HG02885 (cell line): Measurements from ENCODE around the gene SRP68.
"Not testable (repeated sequence)": the region's sequence is repeated elsewhere in the genome, so short reads cannot be mapped to it uniquely, and the experiment has no call there.

Experiments used
- ATAC-seq: cut with Tn5 transposase; IDR thresholded peaks from one replicate; pipeline ENCODE4 v1.9.1; 2021; ENCODE audit warnings: mild to moderate bottlenecking; ENCODE audit not compliant: unreplicated experiment, poor library complexity

The SRP68 gene

DNA sequence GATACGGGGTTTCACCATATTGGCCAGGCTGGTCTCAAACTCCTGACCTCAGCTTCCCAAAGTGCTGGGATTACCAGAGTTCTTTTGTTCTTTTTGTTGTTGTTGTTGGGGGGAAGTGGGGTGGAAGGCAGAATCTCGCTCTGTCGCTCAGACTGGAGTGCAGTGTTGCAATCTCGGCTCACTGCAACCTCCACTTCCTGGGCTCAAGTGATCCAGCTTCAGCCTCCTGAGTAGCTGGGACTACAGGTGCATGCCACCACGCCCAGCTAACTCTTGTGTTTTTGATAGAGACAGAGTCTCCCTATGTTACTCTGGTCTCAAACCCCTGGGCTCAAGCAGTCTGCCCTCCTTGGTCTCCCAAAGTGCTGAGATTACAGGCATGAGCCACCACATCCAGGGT lies 6.1 kb upstream of the SRP68 start:
- not testable (repeated sequence) for ATAC-seq

DNA sequence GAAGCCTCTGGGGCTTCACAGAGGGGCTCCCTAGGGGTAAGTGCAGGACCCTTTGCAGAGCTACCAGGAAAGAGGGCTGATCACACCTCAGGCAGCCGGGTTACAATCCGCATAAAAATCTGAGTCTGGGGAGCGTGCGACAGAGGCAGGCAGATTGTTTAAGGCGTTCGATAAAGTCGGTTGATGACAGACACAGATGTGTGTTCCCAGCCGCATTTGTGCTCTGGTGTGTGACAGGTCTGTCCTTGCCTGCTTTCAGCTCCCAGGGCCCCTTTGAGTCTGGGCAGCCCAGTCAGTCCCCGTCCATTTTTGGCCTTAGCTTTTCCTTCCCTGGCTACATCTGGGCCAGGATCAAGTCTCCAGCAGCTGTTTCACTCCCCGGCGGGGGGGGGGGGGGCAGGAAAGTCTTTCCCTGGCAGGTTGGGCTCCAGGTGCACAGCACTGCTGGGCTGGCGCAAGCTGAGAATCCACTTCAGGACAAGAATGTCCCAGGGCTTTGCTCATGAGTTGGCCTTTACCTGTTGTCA lies 5.3 kb upstream of the SRP68 start:
- no peak for ATAC-seq

GRCh38 chr17:76076765-76077583 lies 4.7 kb upstream of the SRP68 start:
- ATAC-seq: no peak

GRCh38 chr17:76076146-76076764 lies 3.9 kb upstream of the SRP68 start:
- no peak for ATAC-seq

- no peak for ATAC-seq
Measured at GRCh38 chr17:76075364-76076145, 3.2 kb upstream of the SRP68 start.

- no peak for ATAC-seq
Measured at GRCh38 chr17:76074390-76075363, 2.4 kb upstream of the SRP68 start, which contains the start of gene GALR2. Gene GALR2, plus strand, starts transcription at chr17:76074781. Its CDS starts 103 bp downstream, at chr17:76074884.

DNA sequence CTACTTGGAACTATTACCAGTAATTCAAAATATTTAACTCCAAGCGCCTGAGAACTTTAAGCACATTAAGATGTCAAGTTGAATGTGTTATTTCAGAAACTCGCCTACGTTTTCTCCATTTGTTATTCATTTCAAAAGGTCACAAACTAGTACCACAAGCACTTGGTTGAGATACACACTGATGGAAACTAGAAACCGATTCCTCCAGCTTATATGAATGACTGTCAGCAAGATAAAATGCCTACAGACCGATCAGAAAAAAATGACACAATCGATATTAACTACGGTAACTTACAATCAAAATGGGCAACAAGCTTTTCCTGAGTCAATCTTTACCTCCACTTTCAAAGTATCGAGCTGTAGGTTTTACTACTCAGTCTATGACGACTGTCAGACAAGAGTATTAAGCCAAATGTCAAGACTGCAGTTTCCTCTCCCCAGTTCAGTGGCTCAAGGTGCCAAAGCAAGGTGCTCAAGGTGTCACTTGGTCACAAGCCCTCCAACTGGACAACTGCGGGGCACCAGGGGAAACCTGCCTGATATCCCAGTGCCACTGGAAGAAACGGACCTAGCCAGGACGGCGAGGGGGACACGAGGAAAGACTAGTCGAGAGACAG lies 678 bp downstream of the SRP68 start:
- no peak for ATAC-seq

GRCh38 chr17:76065775-76066174 lies 6.5 kb downstream of the SRP68 start:
- ATAC-seq: no peak

DNA sequence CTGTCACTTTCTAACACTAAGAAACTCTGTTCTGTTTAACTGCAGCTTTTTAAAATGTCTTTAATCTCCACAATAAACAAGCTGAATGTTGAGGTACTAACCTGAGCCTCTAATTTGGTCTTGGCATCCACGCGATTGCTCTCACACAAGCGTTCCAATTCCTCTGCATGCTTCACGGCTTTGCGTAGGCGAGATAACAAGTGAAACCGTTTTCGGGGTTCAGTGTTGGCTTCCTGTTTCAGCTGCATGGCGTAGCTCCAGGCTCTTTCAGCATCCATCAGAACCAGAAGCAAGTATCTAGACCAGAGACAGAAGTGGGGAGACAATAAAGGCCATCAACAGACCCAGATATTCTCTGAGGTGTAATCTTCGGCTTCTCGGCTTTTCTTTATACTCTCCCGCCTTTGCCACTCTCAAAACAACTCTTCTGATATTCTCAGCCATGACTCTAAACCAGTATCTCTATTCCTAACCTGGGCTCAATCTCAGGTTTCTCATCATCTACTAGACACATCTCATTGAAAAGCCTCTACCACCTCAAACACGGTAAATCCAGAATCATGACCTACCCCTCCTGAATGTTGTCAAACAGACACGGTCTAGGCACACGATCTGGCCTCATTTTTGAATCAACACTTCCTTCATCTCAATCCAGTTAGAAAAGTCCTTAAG lies 8.3 kb downstream of the SRP68 start:
- peak; percentile 56 for ATAC-seq

DNA sequence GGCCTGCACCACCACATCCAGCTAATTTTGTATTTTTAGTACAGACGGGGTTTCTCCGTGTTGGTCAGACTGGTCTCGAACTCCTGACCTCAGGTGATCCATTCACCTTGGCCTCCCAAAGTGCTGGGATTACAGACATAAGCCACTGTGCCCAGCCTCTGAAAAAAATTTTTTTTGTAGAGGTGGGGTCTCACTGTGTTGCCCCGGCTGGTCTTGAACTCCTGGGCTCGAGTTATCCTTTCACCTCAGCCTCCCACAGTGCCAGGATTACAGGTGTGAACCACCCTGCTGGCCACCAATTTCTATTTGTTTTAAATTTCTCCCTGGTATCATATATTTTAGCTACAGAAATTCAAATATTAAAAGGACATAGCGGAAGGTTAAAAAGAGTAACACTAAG lies 14.1 kb downstream of the SRP68 start:
- ATAC-seq: not testable (repeated sequence)

GRCh38 chr17:76056882-76057281 lies 15.4 kb downstream of the SRP68 start:
- ATAC-seq: no peak

- no peak for ATAC-seq
Measured at GRCh38 chr17:76054112-76054476, 18.2 kb downstream of the SRP68 start.

DNA sequence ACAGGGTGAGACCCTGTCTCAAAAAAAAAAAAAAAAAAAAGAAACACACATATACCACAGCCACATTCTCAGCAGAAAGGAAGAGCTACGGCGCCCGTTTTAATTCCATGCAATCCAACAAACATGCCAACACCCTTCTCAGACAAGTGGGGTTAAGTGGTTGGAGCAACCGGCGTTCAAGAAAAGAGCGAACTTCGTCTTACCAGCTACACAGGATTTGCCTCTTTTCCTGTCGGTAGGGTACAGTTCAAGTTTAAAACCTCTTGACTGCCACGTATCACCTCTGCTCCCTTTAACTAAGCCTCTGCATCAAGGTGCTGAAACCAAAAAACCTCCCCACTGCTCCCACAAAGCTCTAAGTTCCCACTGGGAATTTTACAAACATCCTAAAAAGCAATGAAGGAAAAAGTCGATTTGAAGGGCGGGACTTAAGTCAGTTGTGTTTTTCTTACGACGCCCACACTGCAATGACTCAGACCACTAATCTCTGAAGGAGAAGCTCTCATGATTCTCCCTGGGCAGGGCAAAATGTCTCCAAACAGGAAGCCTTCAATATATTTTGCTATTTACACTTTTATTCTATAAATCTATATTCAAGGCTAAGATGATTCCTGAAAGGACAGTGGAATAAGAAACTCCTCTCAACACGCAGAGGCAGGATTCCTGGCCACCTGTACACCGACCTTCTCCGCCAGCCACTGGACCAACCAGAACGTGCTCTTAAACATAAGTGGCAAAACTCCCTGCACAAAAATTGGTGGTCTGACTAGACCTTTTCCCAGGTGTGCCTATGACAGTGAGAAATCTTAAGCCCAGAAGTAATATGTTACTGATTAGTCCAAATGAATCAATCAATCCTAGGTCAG lies 18.8 kb downstream of the SRP68 start:
- ATAC-seq: no peak

DNA sequence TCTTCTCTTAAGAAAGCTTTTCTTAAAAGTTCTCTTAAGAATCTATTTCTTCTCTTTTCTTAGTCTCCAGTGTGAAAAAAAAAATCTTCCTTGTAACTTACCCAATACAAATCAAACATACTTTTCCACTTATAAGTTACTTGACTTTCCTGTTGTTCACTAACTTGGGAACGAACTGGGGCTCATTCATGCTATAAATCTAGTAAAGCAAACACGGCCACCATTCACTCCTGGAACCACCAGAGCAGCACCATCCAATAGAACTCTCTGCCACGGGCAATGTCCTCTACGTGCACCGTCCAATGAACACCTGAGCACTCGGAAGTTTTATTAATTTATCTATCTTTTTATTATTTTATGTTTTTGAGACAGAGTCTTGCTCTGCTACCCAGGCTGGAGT lies 20.8 kb downstream of the SRP68 start:
- ATAC-seq: no peak

DNA sequence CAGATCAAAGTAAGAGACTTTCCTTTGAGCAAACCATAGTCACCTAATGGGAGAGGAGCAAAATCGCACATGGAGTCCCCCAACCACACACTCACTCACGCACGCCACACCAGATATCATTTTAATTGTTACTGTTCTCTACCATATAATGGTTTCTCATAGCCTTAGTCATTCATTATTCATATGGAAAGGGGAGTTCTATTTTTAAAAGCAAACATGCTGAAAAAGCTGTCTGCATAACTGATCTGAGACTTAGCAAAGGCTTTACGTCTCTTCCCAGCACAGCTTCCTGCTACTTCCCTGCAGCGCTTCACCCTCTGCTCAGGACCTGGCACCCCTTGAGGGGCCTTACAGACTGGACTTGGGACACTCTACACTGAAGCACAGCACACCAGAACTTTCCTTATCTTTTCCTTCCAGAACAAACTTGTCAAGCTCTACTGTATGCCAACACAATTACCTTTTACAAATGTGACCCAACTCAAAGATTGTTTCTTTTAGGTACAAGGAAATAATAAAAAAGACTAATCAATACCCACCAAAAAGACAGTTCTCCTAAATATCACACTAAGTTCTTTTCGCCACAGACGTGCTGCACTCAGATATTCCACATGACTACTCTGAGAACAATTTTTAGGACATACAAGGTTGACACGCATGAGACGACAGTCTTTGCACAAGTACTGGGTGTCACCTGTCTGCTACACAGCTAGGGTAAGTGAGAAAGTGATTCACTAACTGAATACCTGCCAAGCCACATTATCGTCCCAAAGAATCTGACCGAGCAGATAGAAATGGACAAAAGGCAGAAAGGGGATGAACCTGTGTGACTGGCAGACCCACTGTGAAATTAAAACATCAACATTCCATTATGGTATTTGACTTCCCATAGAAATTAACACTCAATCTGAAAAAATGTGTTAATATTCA lies 21.5 kb downstream of the SRP68 start:
- ATAC-seq: no peak

GRCh38 chr17:76049836-76050537 lies 22.3 kb downstream of the SRP68 start:
- ATAC-seq: no peak
